NT2/D1 (cell line): ENCODE measurements around the gene PXYLP1.

Experiments
- SUZ12 ChIP-seq: IDR thresholded peaks from 2 replicates; pipeline ENCODE4 v1.6.1; 2011; ENCODE audit not compliant: insufficient read length, insufficient read depth; ENCODE audit errors: extremely low read depth
- YY1 ChIP-seq: IDR thresholded peaks from 2 replicates; pipeline ENCODE4 v1.6.1; 2011; ENCODE audit not compliant: insufficient read length, insufficient read depth
- ZNF274 ChIP-seq: IDR thresholded peaks from 2 replicates; pipeline ENCODE4 v1.6.1; 2011; ENCODE audit warnings: mild to moderate bottlenecking, low read depth, low read length

DNA sequence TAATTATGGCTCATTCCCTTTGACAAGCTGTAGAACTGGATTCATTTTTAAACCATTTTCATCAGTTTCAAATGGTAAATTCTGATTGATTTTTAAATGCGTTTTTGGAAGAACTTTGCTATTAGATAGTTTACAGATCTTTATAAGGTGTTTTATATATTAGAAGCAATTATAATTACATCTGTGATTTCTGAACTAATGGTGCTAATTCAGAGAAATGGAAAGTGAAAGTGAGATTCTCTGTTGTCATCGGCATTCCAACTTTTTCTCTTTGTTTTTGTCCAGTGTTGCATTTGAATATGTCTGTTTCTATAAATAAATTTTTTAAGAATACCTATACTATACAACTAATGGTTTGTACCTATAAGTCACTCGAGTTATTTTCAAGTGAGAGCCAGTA, 62.7 kb downstream of the PXYLP1 start:
- TF ChIP-seq SUZ12 (no peak), ZNF274 (no peak), YY1 (no peak)
